HepG2 (cell line): ENCODE results near the gene SLC9A5. TPM values are rescaled to one million over a fixed set of nuclear protein-coding genes. Genes with fewer than 3 reads are reported as not detected.
A peak's percentile ranks its signal among the peaks of the same experiment; 100 is the strongest.

Source experiments
- BATF2 ChIP-seq: sonication (generic); formaldehyde crosslinking; IDR thresholded peaks from 2 replicates; pipeline ENCODE4 v1.8.0; 2022; ENCODE audit warnings: mild to moderate bottlenecking, missing genetic modification reagents, moderate library complexity
- CCDC6 ChIP-seq: sonication (generic); formaldehyde crosslinking; IDR thresholded peaks from 2 replicates; pipeline ENCODE4 v1.8.1; 2022; ENCODE audit warnings: mild to moderate bottlenecking, missing genetic modification reagents, moderate library complexity
- KLF9 ChIP-seq: IDR thresholded peaks from 2 replicates; pipeline ENCODE4 v1.6.1; 2016; ENCODE audit warnings: low read depth
- NR2C2 ChIP-seq: sonication (generic); formaldehyde crosslinking; IDR thresholded peaks from 2 replicates; pipeline ENCODE4 v1.4.0; 2020; ENCODE audit warnings: missing genetic modification reagents, mild to moderate bottlenecking, moderate library complexity, borderline replicate concordance
- PLSCR1 ChIP-seq: sonication (generic); formaldehyde crosslinking; IDR thresholded peaks from 2 replicates; pipeline ENCODE4 v1.5.0; 2020; ENCODE audit warnings: missing genetic modification reagents, mild to moderate bottlenecking, borderline replicate concordance
- SETDB1 ChIP-seq: sonication (generic); formaldehyde crosslinking; IDR thresholded peaks from 2 replicates; pipeline ENCODE4 v1.5.1; 2020; ENCODE audit warnings: missing genetic modification reagents, mild to moderate bottlenecking, borderline replicate concordance
- TBX2 ChIP-seq: sonication (generic); formaldehyde crosslinking; IDR thresholded peaks from 2 replicates; pipeline ENCODE4 v1.5.0; 2020; ENCODE audit warnings: missing genetic modification reagents, mild to moderate bottlenecking, borderline replicate concordance
- THAP9 ChIP-seq: sonication (generic); formaldehyde crosslinking; IDR thresholded peaks from 2 replicates; pipeline ENCODE4; 2020; ENCODE audit warnings: missing genetic modification reagents, mild to moderate bottlenecking, borderline replicate concordance
- USF2 ChIP-seq, 2 experiments: sonication (generic) in 1 of 2; formaldehyde crosslinking in 1 of 2; IDR thresholded peaks; 2 replicates each; pipeline versions ENCODE4 v1.5.1 to v1.6.1; 2011 to 2020; ENCODE audit warnings: borderline replicate concordance in 1 of 2, low read depth in 1 of 2, low read length in 1 of 2, mild to moderate bottlenecking in 1 of 2, missing genetic modification reagents in 1 of 2, moderate library complexity in 1 of 2
- ZNF18 ChIP-seq: sonication (generic); formaldehyde crosslinking; IDR thresholded peaks from 2 replicates; pipeline ENCODE4 v1.8.0; 2022; ENCODE audit warnings: mild to moderate bottlenecking, missing genetic modification reagents; ENCODE audit not compliant: insufficient replicate concordance
- ZNF20 ChIP-seq: sonication (generic); formaldehyde crosslinking; IDR thresholded peaks from 2 replicates; pipeline ENCODE4 v1.4.0; 2020; ENCODE audit warnings: mild to moderate bottlenecking, moderate library complexity, missing genetic modification reagents
- ZNF205 ChIP-seq: IDR thresholded peaks from 2 replicates; pipeline ENCODE4 v1.6.1; 2018; ENCODE audit warnings: missing biosample characterization, missing genetic modification reagents
- ZNF34 ChIP-seq: sonication (generic); formaldehyde crosslinking; IDR thresholded peaks from 2 replicates; pipeline ENCODE4 v1.4.0; 2020; ENCODE audit warnings: mild to moderate bottlenecking, missing genetic modification reagents, borderline replicate concordance
- ZNF354B ChIP-seq: sonication (generic); formaldehyde crosslinking; IDR thresholded peaks from 2 replicates; pipeline ENCODE4 v1.8.0; 2022; ENCODE audit warnings: mild to moderate bottlenecking, missing genetic modification reagents
- polyA plus RNA-seq, 8 experiments: library from polyadenylated mRNA; depleted of rRNA in 3 of 8; stranded (reverse) in 7 of 8; unstranded in 1 of 8; fragments of >200 nt; fragmentation: Illumina TruSeq in 4 of 8; extraction: Trizol in 4 of 8; gene quantifications; 2 replicates each; pipeline versions ENCODE4 v1.2.1 to v1.2.3, GENCODE V29; 2011 to 2016; ENCODE audit warnings: low read depth in 4 of 8, missing spikeins in 1 of 8, mixed read lengths in 1 of 8; ENCODE audit not compliant: insufficient read depth in 1 of 8
- total RNA-seq, 5 experiments: library from RNA; depleted of rRNA; stranded (reverse); fragments of >200 nt; fragmentation: Illumina TruSeq; extraction: Trizol; gene quantifications; 2 replicates each; pipeline ENCODE4 v1.2.3, GENCODE V29; 2016; ENCODE audit warnings: low read depth in 1 of 5

SLC9A5 gene
- total and polyA plus RNA-seq, 2 of the 13 experiments (the other 11 are each of a cell fraction or from before 2014, with no cell fraction given) = 0.58 to 1.4 TPM

GRCh38 chr16:67246081-67246755, 2.6 kb upstream of the SLC9A5 start (continued):
- 0 out of 2 replicates have a peak, but pooled peaks have one; percentile 85 for TF ChIP-seq ZNF354B
- TF ChIP-seq PLSCR1 (CRISPR knock-in tag) = no peak
- TF ChIP-seq ZNF18 (CRISPR knock-in tag) = peak; percentile 95
- peak; percentile 44; the same call in 1 of the 2 replicates for TF ChIP-seq ZNF34 (CRISPR knock-in tag)
- TF ChIP-seq CCDC6 = peak; percentile 86; the same call in 1 of the 2 replicates
- TF ChIP-seq KLF9 (CRISPR knock-in tag) = peak; percentile 79; the same call in 1 of the 2 replicates
- no peak; the same call in 1 of the 2 replicates for TF ChIP-seq BATF2 (CRISPR knock-in tag)
- peak; percentile 90 for TF ChIP-seq TBX2 (CRISPR knock-in tag)
- TF ChIP-seq ZNF205 (CRISPR knock-in tag) = peak; percentile 92
- no peak; the same call in 1 of the 2 replicates for TF ChIP-seq USF2 (IDR thresholded peaks at IDR 0.05; ENCODE audit: low read depth, low read length)
- peak; percentile 95 for TF ChIP-seq USF2 (CRISPR knock-in tag; IDR thresholded peaks at IDR 0.05; ENCODE audit: borderline replicate concordance)
- TF ChIP-seq NR2C2 = peak; percentile 62; the same call in 1 of the 2 replicates
- TF ChIP-seq THAP9 = peak; percentile 84
- TF ChIP-seq SETDB1 (CRISPR knock-in tag) = no peak
- TF ChIP-seq ZNF20 (CRISPR knock-in tag) = no peak
